ENCODE measurements around the gene BBC3.

Gene BBC3

GRCh38 chr19:47258895-47259555, 28.0 kb upstream of the BBC3 start:
- no peak overlapping the region for H3K27ac ChIP-seq (ENCODE audit: low read depth, low read length)
- H3K36me3 ChIP-seq (ENCODE audit: low read length), result no peaks in the 10 kb centered on the region
- no peak for TF ChIP-seq CTCF (IDR thresholded peaks at IDR 0.05; ENCODE audit: insufficient read depth, low read length, poor library complexity, severe bottlenecking)
- TF ChIP-seq EZH2phosphoT487 (conservative IDR thresholded peaks at IDR 0.05; ENCODE audit: low read length), result no peak
- H3F3A ChIP-seq (ENCODE audit: insufficient read depth), result no peaks in the 10 kb centered on the region; the same call in 1 of the 2 replicates
- H3K9me3 ChIP-seq (ENCODE audit: insufficient read depth, low read length), result no peaks in the 10 kb centered on the region
- no peak overlapping the region for H3K4me2 ChIP-seq (ENCODE audit: low read depth, low read length, poor library complexity, severe bottlenecking)
- no peaks in the 10 kb centered on the region; the same call in 1 of the 2 replicates for H4K20me1 ChIP-seq (ENCODE audit: low read depth, low read length)
- no peaks in the 10 kb centered on the region for H3K27me3 ChIP-seq (ENCODE audit: low read length)
- H3K4me3 ChIP-seq (ENCODE audit: insufficient read depth, low read length, poor library complexity, severe bottlenecking), result no peak overlapping the region
- H3K9ac ChIP-seq (ENCODE audit: low read length), result no peak overlapping the region
- no peaks in the 10 kb centered on the region for H3K9me2 ChIP-seq (replicated peaks; ENCODE audit: insufficient read depth, low read length)
- no peaks in the 10 kb centered on the region for H3K79me2 ChIP-seq (ENCODE audit: insufficient read depth, low read length)
- H2AFZ ChIP-seq (ENCODE audit: low read depth, low read length, severe bottlenecking), result no peak overlapping the region

GRCh38 chr19:47258434-47258833, 27.4 kb upstream of the BBC3 start:
- Histone ChIP-seq H3K9me2 (replicated peaks; ENCODE audit: insufficient read depth, low read length) (no peaks in the 10 kb centered on the region), H3K4me2 (ENCODE audit: low read depth, low read length, poor library complexity, severe bottlenecking) (no peak overlapping the region), H3K9me3 (ENCODE audit: insufficient read depth, low read length) (no peaks in the 10 kb centered on the region), H3K79me2 (ENCODE audit: insufficient read depth, low read length) (no peaks in the 10 kb centered on the region), H3K4me3 (ENCODE audit: insufficient read depth, low read length, poor library complexity, severe bottlenecking) (no peak overlapping the region), H3K27ac (ENCODE audit: low read depth, low read length) (no peak overlapping the region), H3K27me3 (ENCODE audit: low read length) (no peaks in the 10 kb centered on the region), H3K9ac (ENCODE audit: low read length) (no peak overlapping the region; the same call in 1 of the 2 replicates), H2AFZ (ENCODE audit: low read depth, low read length, severe bottlenecking) (no peak overlapping the region), H4K20me1 (ENCODE audit: low read depth, low read length) (no peaks in the 10 kb centered on the region; the same call in 1 of the 2 replicates), H3K36me3 (ENCODE audit: low read length) (no peaks in the 10 kb centered on the region), H3F3A (ENCODE audit: insufficient read depth) (peaks cover 4% of the 10 kb centered on the region)
- TF ChIP-seq CTCF (IDR thresholded peaks at IDR 0.05; ENCODE audit: insufficient read depth, low read length, poor library complexity, severe bottlenecking), result no peak
- TF ChIP-seq EZH2phosphoT487 (conservative IDR thresholded peaks at IDR 0.05; ENCODE audit: low read length), result no peak

- no peak for TF ChIP-seq EZH2phosphoT487 (conservative IDR thresholded peaks at IDR 0.05; ENCODE audit: low read length)
- TF ChIP-seq CTCF (IDR thresholded peaks at IDR 0.05; ENCODE audit: insufficient read depth, low read length, poor library complexity, severe bottlenecking), result no peak
- Histone ChIP-seq H3K4me3 (ENCODE audit: insufficient read depth, low read length, poor library complexity, severe bottlenecking) (peak overlapping the region; percentile 58), H3K27me3 (ENCODE audit: low read length) (no peaks in the 10 kb centered on the region), H2AFZ (ENCODE audit: low read depth, low read length, severe bottlenecking) (no peak overlapping the region), H3K9me3 (ENCODE audit: insufficient read depth, low read length) (no peaks in the 10 kb centered on the region), H3K4me2 (ENCODE audit: low read depth, low read length, poor library complexity, severe bottlenecking) (peak overlapping the region; percentile 68), H3K9ac (ENCODE audit: low read length) (peak overlapping the region; percentile 45), H3K36me3 (ENCODE audit: low read length) (no peaks in the 10 kb centered on the region), H4K20me1 (ENCODE audit: low read depth, low read length) (no peaks in the 10 kb centered on the region; the same call in 1 of the 2 replicates), H3K27ac (ENCODE audit: low read depth, low read length) (peak overlapping the region; percentile 13; the same call in 1 of the 2 replicates), H3K9me2 (replicated peaks; ENCODE audit: insufficient read depth, low read length) (no peaks in the 10 kb centered on the region), H3K79me2 (ENCODE audit: insufficient read depth, low read length) (no peaks in the 10 kb centered on the region), H3F3A (ENCODE audit: insufficient read depth) (peaks cover 6% of the 10 kb centered on the region)
These were observed 26.6 kb upstream of the BBC3 start for GRCh38 chr19:47257411-47258169.

Measured in SU-DHL-6 (cell line).